ENCODE measurements around the gene ZNF521.

DNA sequence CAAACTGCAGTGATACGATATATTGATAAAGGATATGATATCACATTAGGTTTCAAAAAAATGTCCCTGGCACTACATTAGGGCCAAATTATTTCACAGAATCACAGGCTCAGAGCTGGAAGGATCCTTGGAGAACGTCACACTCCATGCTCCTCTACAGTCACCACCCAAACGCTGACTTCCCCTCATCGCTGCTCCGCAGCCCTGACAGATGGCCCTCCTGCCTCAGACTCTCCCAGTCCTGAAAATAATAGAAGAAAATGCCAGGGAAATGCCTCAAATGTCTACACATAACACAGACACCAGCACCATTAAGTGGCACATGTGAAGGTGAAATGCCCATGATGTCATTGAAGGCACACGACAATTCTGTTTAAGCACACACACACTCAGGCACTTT lies 72.0 kb downstream of the ZNF521 start:
- TF ChIP-seq CTCF (IDR thresholded peaks at IDR 0.05) (no peak), POLR2A (IDR thresholded peaks at IDR 0.05) (no peak), EP300 (IDR thresholded peaks at IDR 0.05) (no peak)
